ENCODE data around the gene KAZN.

The KAZN gene

DNA sequence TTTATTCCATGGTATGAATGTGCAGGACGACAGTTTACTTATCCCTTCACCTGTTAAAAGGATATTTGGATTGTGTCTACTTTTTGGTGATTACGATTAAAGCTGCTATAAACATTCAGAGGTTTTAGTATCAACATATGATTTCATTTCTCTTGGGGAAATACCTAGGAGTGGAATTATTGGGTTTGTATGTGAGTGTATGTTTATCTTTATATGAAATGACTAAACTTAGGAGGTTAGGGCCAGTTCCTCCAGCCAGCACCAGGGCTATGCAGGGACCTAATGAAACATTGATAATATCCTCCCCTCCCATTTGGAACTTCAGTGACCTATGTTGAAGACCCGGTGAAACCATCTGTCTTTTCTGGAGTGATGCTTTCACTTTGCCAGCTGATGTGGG lies 568.9 kb downstream of the KAZN start:
- peak; percentile 67 for DNase-seq (ENCODE audit: low read depth)
